Hepatocyte (in vitro differentiated cells): ENCODE measurements around the gene SLC36A3. TPM values are rescaled to one million over a fixed set of nuclear protein-coding genes. Genes with fewer than 3 reads are reported as not detected.

Source experiments
- DNase-seq: peaks from one replicate; pipeline ENCODE4 v3.0.0-alpha.2; 2016; ENCODE audit warnings: low spot score
- H2AFZ ChIP-seq: fragments of 200-600 bp; sonication (generic); 2 replicates; pipeline ENCODE4 v1.6.0; 2016; ENCODE audit warnings: antibody characterized with exemption, mild to moderate bottlenecking
- H3K27ac ChIP-seq: fragments of 200-600 bp; sonication (generic); 2 replicates; pipeline ENCODE4 v1.5.1; 2016; ENCODE audit warnings: mild to moderate bottlenecking
- H3K27me3 ChIP-seq: fragments of 200-600 bp; sonication (generic); 2 replicates; pipeline ENCODE4 v1.6.1; 2016
- H3K36me3 ChIP-seq: fragments of 200-600 bp; sonication (generic); replicated peaks from 2 replicates; pipeline ENCODE4 v1.5.1; 2016; ENCODE audit warnings: low read depth; ENCODE audit not compliant: insufficient read depth
- H3K4me1 ChIP-seq: fragments of 200-600 bp; sonication (generic); 2 replicates; pipeline ENCODE4 v1.5.1; 2016; ENCODE audit warnings: mild to moderate bottlenecking, moderate library complexity; ENCODE audit not compliant: insufficient read depth
- H3K4me2 ChIP-seq: fragments of 200-600 bp; sonication (generic); 2 replicates; pipeline ENCODE4 v1.6.0; 2016
- H3K4me3 ChIP-seq: fragments of 200-600 bp; sonication (generic); 2 replicates; pipeline ENCODE4 v1.5.1; 2016; ENCODE audit warnings: mild to moderate bottlenecking
- H3K79me2 ChIP-seq: fragments of 200-600 bp; sonication (generic); 2 replicates; pipeline ENCODE4 v1.6.0; 2017; ENCODE audit warnings: mild to moderate bottlenecking
- H3K9me2 ChIP-seq: fragments of 200-600 bp; sonication (generic); replicated peaks from 2 replicates; pipeline ENCODE4 v1.6.0; 2017; ENCODE audit warnings: mild to moderate bottlenecking; ENCODE audit not compliant: insufficient read depth
- H3K9me3 ChIP-seq: fragments of 200-600 bp; sonication (generic); 2 replicates; pipeline ENCODE4 v1.5.1; 2016; ENCODE audit warnings: low read depth, mild to moderate bottlenecking
- H4K20me1 ChIP-seq: fragments of 200-600 bp; sonication (generic); 2 replicates; pipeline ENCODE4 v1.6.0; 2016; ENCODE audit warnings: mild to moderate bottlenecking; ENCODE audit not compliant: insufficient read depth, poor library complexity, severe bottlenecking
- CTCF ChIP-seq: fragments of 200-600 bp; sonication (generic); IDR thresholded peaks from 2 replicates; pipeline ENCODE4 v1.5.1; 2016; ENCODE audit warnings: antibody characterized with exemption, mild to moderate bottlenecking; ENCODE audit not compliant: poor library complexity
- EZH2 ChIP-seq: fragments of 200-600 bp; sonication (generic); IDR thresholded peaks from 2 replicates; pipeline ENCODE4 v1.6.1; 2016; ENCODE audit warnings: antibody characterized with exemption, mild to moderate bottlenecking, borderline replicate concordance
- EZH2phosphoT487 ChIP-seq: fragments of 200-600 bp; sonication (generic); IDR thresholded peaks from one replicate; pipeline ENCODE4 v1.6.1; 2018; ENCODE audit warnings: antibody characterized with exemption, mild to moderate bottlenecking, low read depth, moderate library complexity; ENCODE audit not compliant: unreplicated experiment, severe bottlenecking
- WGBS: methylation state at CpG from one replicate; pipeline ENCODE4 v1.1.6; 2016; ENCODE audit warnings: low lambda C conversion rate; ENCODE audit errors: missing lambda C conversion rate; 5-methylcytosine and 5-hydroxymethylcytosine counted together
- polyA plus RNA-seq: library from polyadenylated mRNA; unstranded; fragments of >200 nt; fragmentation: Nextera tagmentation; extraction: Ambion mirVana; gene quantifications from 2 replicates; pipeline ENCODE4 v1.2.1, GENCODE V29; 2016
- total RNA-seq: library from RNA; depleted of rRNA; stranded (reverse); fragments of >200 nt; gene quantifications from 2 replicates; pipeline ENCODE4 v1.2.3, GENCODE V29; 2014

The SLC36A3 gene
- not detected in 2 replicates for total RNA-seq
- polyA plus RNA-seq, result not detected in 2 replicates

DNA sequence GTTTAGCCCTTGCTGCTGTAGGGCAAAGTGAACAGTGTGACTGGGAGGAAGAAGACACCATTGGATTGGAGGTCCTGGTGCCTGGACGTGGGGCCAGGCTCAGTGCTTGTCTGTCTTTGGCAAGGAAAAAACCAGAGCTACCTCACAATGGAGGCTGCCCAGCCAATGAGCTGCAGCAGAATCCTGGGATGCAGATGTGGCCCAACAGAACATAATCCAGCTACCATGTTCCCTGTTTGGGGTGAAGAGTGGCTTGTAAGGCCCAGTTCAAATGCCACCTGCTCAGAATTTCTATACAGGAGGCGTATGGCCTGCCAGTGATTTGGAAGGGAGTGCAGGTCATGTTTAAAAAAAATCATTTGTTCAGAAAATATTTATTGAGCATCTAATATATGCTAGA lies at the start of gene SLC36A3:
Gene SLC36A3 (minus strand): TSS at position 101 of the 400 bp plus-strand sequence. CDS start 412 bp downstream, outside the sequence.
- no peak for TF ChIP-seq EZH2phosphoT487
- no peak for TF ChIP-seq CTCF
- no peak for TF ChIP-seq EZH2
- Histone ChIP-seq H3K36me3 (no peaks in the 10 kb centered on the region), H3K4me3 (no peak within 1 kb of the TSS), H2AFZ (no peak within 1 kb of the TSS), H3K4me2 (no peak within 1 kb of the TSS), H4K20me1 (no peaks in the 10 kb centered on the region), H3K79me2 (no peaks in the 10 kb centered on the region), H3K27ac (no peak within 1 kb of the TSS), H3K9me2 (no peaks in the 10 kb centered on the region), H3K4me1 (no peaks in the 10 kb centered on the region), H3K9me3 (no peaks in the 10 kb centered on the region), H3K27me3 (peaks cover 4% of the 10 kb centered on the region)
- 84% methylated on average over 2 of the region's 2 CpGs for WGBS
- DNase-seq, result no peak

- Histone ChIP-seq H2AFZ (no peak overlapping the region), H3K4me3 (no peak overlapping the region), H3K9me3 (no peaks in the 10 kb centered on the region), H3K36me3 (no peaks in the 10 kb centered on the region), H3K27me3 (peaks cover 10% of the 10 kb centered on the region), H4K20me1 (no peaks in the 10 kb centered on the region), H3K79me2 (no peaks in the 10 kb centered on the region), H3K4me1 (no peaks in the 10 kb centered on the region), H3K4me2 (no peak overlapping the region), H3K9me2 (no peaks in the 10 kb centered on the region), H3K27ac (no peak overlapping the region)
- DNase-seq, result no peak
- WGBS, result 96% methylated on average over 1 of the region's 1 CpG
- TF ChIP-seq EZH2phosphoT487 (no peak), EZH2 (no peak), CTCF (no peak)
Measured at GRCh38 chr5:151351671-151352070, 48.1 kb upstream of the SLC36A3 start.

DNA sequence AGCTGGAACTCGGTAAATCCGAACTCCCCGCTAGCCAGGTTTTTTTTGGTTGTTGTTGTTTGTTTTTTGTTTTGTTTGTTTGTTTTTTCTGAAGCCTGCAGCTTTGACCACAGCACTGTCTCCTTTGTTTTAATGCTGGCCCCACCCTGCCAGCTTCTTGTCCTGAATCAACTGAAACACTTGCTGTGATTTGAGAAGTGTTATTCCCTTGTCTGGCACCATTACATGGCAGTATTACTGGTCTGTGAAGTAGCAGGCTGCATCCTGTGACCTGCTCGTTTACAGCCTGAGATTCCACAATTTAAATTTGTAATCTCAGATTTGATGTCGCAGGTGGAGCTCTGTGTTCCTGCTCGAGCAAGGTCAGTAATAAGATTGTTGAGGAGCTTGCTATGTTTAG lies 45.2 kb upstream of the SLC36A3 start:
- H3K27me3 ChIP-seq, result peaks cover 16% of the 10 kb centered on the region
- H3K4me3 ChIP-seq, result no peak overlapping the region
- H3K79me2 ChIP-seq, result no peaks in the 10 kb centered on the region
- no peak overlapping the region for H3K4me2 ChIP-seq
- TF ChIP-seq EZH2phosphoT487 (no peak), CTCF (no peak), EZH2 (no peak)
- H2AFZ ChIP-seq, result no peak overlapping the region
- WGBS, result 49% methylated on average over 6 of the region's 6 CpGs
- H3K4me1 ChIP-seq, result peaks cover 3% of the 10 kb centered on the region
- H3K9me2 ChIP-seq, result no peaks in the 10 kb centered on the region
- no peak overlapping the region for H3K27ac ChIP-seq
- no peaks in the 10 kb centered on the region for H3K36me3 ChIP-seq
- no peaks in the 10 kb centered on the region for H3K9me3 ChIP-seq
- DNase-seq, result no peak
- H4K20me1 ChIP-seq, result no peaks in the 10 kb centered on the region

- Histone ChIP-seq H3K27me3 (peaks cover 16% of the 10 kb centered on the region), H3K4me2 (no peak within 1 kb of the TSS)
- WGBS, result 84% methylated on average over 8 of the region's 8 CpGs
Measured at GRCh38 chr5:151347369-151347768, 43.8 kb upstream of the SLC36A3 start, which contains the start of gene SLC36A2. TSS of gene SLC36A2 (minus strand) at chr5:151347559. CDS start at chr5:151347460, 99 bp downstream.

More at GRCh38 chr5:151347369-151347768, 43.8 kb upstream of the SLC36A3 start, which contains the start of gene SLC36A2:
- peaks cover 3% of the 10 kb centered on the region for H3K4me1 ChIP-seq
- H3K27ac ChIP-seq, result no peak within 1 kb of the TSS
- no peaks in the 10 kb centered on the region for H3K79me2 ChIP-seq
- no peaks in the 10 kb centered on the region for H3K36me3 ChIP-seq
- H3K9me3 ChIP-seq, result no peaks in the 10 kb centered on the region
- no peak within 1 kb of the TSS for H2AFZ ChIP-seq
- no peaks in the 10 kb centered on the region for H3K9me2 ChIP-seq
- DNase-seq, result no peak
- TF ChIP-seq EZH2phosphoT487 (no peak), EZH2 (no peak), CTCF (no peak)
- no peaks in the 10 kb centered on the region for H4K20me1 ChIP-seq
- H3K4me3 ChIP-seq, result no peak within 1 kb of the TSS
